GM19023 (cell line): ENCODE measurements around the gene CDIP1.
"Not testable (repeated sequence)": the region's sequence is repeated elsewhere in the genome, so short reads cannot be mapped to it uniquely, and the experiment has no call there.

Source experiments
- ATAC-seq: cut with Tn5 transposase; IDR thresholded peaks from one replicate; pipeline ENCODE4 v1.9.1; 2021; ENCODE audit warnings: mild to moderate bottlenecking, moderate library complexity; ENCODE audit not compliant: unreplicated experiment

CDIP1 gene

GRCh38 chr16:4538350-4539235 lies at the start of gene CDIP1:
Gene CDIP1, minus strand, starts transcription at chr16:4538773. Its CDS starts 24,643 bp downstream, at chr16:4514130.
- ATAC-seq: peak; percentile 89

DNA sequence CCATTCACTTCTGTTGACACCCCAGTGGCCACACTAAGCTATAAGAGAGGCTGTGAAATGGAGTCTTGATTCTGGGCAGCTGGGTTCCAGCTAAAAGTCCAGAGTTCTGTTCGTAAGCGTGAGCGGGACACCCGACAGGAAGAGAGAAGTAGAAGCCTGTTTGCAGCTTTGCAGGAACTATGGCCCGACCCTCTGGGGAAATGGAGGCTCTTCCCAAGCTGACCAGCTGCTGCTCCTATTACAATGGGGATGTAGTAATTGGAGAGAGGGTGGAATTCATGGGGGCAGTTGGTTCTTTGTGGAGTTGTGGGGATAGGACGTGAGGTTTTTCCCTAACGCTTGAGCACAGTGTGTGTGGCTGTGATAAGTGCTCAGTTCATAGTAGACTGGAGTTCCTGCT lies 47.7 kb upstream of the CDIP1 start:
- ATAC-seq: no peak

- no peak for ATAC-seq
Observed at GRCh38 chr16:4583906-4584305, 45.3 kb upstream of the CDIP1 start.

DNA sequence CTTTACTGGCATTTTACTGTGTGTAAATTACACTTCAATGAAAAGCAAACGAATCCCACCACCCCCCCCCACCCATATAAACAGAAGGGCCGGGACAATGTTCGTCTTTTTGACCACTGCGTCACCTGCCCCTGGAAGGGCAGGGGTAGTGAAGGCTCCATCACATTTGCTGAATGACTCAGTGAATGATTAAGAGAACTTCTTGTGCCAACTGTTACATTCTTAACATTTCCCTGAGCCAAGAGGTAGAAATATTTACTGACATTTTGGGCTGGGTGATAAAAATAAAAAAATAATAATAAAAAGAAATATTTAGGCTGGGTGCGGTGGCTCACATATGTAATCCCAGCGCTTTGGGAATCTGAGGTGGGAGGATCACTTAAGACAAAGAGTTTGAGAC lies 41.7 kb upstream of the CDIP1 start:
- no peak for ATAC-seq

DNA sequence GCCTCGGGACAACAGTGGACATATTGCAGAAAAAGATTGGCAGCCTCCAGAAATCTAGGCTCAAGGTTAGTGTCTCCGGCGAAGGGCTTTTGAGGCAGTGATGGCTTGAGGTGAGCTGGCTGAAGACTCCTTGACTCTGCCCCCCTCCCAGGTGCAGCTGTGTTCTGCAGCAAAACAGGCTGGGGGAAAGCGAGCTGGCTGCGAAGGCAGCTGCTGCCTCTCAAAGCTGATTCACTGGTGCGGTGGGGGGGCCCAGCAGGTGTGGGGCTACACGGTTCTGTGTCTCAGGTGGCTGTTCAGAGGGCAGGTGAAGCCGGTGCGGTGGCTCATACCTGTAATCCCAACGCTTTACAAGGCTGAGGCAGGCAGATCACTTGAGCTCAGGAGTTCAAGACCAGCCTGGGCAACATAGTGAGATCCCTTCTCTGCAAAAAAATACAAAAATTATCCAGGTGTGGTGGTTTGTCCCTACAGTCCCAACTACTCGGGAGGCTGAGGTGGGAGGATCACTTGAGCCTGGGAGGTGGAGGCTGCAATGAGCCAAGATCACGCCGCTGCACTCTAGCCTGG lies 40.5 kb upstream of the CDIP1 start:
- no peak for ATAC-seq

- ATAC-seq: no peak
Observed at GRCh38 chr16:4576008-4576407, 37.4 kb upstream of the CDIP1 start.

DNA sequence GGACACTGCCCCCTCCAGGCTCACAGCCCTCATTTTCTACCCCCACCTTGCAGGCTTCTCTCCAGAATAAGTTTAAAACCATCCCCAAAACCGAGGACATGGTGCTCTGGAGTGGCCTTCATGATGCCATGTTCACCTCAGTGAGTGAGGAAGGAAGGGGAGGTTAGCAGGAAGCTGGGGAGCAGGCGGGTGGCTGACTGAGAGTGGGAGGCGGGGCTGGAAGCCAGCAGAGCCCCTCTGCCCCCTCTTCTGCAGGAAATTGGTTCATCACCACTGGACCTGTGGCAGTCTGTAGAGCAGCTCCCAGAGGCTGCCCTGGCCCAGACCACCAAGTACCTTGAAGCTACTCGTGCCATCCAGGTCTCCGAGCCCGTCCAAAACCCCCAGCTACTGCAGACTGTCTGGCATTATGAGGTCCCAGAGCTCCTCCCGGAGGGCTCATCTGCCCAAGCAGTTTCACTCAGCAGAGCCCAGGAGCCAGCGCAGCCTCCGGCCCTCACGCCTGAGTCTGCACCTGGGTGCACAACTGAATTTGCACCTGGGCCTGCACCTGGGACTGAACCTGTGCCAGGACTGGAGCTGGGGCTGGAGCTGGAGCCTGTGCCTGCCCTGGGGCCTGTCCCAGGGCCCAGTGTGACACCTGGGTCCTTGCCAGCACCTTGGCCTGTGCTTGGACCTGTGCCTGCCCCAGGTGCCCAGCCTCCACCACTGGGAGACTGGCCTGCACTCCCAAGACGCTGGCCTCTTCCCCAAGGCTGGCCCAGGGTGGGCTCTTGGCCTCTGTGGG lies 36.5 kb upstream of the CDIP1 start:
- no peak for ATAC-seq

GRCh38 chr16:4573926-4574325 lies 35.4 kb upstream of the CDIP1 start:
- not testable (repeated sequence) for ATAC-seq

DNA sequence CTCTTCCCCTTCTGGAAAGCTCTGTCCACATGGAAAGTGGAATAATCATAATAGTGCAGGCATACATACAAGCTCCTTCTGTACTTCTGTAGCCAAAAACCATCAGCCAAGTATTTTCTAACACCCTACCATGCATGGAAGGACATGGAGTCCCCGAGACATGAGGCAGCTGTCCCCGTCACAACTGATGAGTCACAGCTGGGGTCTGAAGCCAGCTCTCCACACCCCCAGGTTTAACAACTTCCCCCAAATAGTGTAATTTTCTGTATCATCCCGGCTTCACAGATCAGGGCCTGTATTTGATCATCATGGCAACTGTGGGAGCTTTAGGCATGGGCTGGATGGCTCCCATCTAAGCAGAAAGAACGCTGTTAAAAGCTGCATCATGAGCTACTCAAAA lies 34.1 kb upstream of the CDIP1 start:
- ATAC-seq: no peak

DNA sequence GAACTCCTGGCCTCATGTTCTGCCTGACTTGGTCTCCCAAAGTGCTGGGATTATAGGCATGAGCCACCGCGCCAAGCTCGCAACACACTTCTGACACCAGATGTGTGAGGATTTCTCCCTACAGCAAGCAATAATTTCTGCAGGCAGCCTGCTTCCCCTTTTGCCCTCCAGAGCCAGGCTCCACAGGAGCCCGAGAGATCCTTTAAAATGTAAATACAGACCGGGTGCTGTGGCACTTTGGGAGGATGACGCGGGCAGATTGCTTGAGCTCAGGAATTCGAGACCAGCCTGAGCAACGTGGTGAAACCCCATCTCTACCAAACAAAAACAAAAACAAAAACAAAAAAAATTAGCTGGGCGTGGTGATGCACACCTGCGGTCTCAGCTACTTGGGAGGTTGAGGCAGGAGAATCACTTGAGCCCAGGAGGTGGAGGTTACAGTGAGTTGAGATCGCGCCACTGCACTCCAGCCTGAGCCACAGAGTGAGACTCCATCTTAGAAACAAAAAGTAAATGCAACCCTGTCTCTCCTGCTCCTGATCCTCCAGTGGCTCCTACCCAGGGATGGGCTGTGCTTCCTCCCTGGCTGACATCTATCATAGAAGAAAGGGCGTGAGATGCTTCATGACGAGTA lies 32.2 kb upstream of the CDIP1 start:
- ATAC-seq: no peak

GRCh38 chr16:4570086-4570485 lies 31.5 kb upstream of the CDIP1 start:
- ATAC-seq: no peak

- ATAC-seq: no peak
Observed at GRCh38 chr16:4566144-4566543, 27.6 kb upstream of the CDIP1 start.

DNA sequence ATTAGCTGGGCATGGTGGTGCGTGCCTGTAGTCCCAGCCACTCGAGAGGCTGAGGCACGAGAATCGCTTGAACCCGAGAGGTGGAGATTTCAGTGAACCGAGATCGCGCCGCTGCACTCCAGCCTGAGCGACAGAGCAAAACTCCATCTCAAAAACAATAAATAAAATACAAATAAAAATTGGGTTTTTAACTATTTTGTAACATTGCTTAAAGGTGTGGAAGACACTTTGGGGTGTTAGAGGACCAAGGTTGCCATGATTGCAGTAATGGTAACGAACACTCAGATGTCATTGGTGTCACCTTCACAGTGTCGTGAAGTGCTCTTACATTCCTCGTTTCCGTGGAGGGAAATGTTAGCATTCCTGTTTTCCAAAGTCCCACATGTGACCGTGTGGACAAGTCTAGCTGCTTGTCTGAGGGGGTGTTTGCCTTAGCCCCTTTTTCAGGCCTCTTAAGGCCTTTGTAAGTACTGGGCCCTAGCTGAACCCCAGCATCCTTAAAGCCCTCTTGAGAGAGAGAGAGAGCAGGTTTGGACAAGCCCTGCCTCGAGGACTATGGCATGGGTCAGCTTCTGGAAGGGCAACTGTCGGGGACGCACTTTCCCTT lies 26.2 kb upstream of the CDIP1 start:
- no peak for ATAC-seq

DNA sequence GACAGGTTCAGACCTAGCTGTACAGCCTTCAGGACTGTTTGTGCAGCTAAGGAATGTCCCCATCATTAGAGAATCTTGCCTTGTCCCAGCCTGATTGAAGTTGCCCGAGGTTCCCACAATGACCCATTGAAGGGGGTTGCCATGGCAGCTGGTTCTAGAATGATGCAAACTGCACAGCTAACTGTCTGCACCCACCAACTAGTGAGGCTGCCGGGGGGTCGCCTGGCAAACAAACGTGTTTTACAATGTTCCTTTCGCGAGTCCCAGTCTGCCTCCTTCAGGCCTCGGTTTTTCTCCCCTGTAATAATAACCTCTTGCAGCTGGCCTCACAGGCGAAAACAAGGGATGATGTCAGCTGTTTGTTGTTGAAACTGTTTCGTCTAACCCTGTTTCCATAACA lies 23.0 kb upstream of the CDIP1 start:
- ATAC-seq: no peak

- no peak for ATAC-seq
Observed at GRCh38 chr16:4557973-4558372, 19.4 kb upstream of the CDIP1 start.

DNA sequence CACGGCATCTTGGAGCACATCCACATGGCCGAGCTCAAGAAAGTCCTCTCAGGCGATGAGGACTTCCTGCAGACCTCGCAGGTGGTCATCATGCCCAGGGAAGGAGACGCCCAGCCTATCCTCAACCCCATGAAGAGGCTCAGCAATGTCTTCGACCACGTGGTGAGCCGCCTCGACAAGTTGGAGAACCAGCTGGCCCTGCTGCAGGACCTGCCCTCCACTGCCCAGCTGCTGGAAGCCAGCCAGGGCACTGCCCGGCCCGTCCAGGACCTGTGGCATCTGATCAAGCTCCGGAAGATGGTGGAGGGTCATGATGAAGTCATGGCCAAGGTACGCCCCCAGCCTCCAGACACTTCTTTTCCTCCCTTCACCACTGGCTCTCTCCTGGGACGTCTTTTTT lies 18.0 kb upstream of the CDIP1 start:
- ATAC-seq: no peak

DNA sequence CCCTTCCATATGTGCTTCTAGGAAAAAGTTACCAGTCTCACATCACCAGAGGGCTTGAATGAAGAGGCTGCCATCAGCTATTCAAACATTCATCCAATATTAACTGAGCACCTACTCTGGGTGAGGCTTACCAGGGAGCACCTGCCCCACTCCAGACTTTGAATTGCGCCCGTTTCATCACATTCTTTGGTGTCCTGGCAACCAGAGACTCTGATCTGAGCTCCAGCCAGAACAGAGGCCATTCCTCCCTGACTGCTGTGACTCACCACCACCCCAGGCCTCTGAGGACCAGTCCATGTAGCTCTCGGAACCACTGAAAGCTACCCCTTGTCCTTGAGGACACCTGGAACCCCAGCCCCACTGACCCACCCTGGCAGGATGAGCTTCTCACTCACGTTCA lies 17.5 kb upstream of the CDIP1 start, which contains the start of gene C16orf96:
TSS of gene C16orf96 (plus strand) at position 229 of the 400 bp plus-strand sequence. CDS start at position 379, 150 bp downstream.
- ATAC-seq: no peak

DNA sequence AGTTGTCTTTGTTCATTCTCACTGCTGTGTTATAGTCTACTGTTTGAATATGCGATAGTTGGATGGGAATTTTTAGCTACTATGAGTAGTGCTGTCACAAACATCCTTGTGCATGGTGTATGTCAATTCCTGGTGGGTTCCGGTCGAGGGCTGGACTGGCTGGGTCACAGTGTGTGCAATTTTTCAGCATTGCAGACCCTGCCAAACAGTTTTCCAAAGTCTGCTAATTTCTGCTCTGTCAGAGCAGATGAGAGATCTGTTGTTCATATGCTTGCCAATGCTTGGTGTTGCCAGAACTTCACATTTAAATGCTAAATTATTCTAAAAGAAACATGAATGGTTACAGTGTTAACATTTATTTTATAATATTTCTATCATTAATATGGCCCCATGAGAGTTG lies 14.0 kb upstream of the CDIP1 start:
- ATAC-seq: no peak

- no peak for ATAC-seq
Observed at GRCh38 chr16:4550591-4550990, 12.0 kb upstream of the CDIP1 start.

DNA sequence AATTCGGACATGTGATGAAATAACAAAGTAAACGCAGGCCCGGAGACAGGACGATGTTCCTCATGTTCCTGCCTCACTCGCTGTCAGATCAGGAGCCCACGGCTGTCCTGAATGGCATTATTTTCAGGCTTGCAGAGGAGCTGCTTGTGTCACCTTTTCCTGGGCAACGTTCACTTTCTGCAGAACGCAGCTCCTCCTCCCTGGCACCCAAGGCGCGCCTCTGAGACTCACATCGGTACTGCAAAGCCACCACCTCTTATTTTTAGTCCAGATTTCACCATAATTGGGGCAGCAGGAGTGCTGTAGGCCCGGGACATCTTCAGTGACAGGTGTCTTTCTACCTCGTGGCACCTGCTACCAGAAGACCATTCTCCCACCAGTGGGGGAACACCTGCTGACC lies 9.6 kb upstream of the CDIP1 start:
- no peak for ATAC-seq

DNA sequence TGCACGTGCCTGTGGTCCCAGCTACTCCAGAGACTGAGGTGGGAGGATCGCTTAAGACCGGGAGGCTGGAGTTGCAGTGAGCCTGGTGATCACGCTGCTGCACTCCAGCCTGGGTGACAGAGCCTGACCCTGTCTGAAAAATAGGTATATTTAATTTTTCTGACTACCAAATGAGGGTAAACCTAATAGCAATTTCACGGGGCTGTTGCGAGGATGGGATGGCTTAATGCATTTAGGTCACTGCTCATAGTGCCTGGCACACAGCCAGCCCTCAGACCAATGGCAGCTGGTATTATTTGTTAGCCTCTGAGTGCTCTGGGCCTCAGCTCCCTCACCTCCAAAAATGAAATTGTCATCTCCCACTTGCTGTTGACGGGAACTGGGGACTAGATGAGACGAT lies 5.9 kb upstream of the CDIP1 start:
- no peak for ATAC-seq
